Measurements from ENCODE around the gene ITIH3.

DNA sequence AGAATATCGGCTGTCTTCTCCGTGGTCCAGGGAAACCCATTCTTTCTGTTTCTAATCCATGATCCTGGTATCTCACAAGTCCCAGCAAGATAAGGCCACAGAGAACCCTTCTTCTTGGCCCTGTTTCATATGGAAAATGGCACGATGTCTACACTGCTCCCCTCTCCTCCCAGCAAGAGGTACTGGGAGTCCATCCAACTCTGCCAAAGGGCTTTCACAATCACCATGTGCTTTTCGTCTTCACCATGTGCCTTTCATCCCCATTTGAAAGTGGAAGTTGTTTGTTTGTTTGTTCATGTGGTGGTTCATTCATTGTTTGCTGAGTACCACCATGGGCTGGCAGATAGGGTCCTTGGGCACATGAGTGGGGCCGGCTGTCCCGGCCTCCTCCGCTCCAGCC lies 5.5 kb downstream of the ITIH3 start:
- TF ChIP-seq, protein P1, sequence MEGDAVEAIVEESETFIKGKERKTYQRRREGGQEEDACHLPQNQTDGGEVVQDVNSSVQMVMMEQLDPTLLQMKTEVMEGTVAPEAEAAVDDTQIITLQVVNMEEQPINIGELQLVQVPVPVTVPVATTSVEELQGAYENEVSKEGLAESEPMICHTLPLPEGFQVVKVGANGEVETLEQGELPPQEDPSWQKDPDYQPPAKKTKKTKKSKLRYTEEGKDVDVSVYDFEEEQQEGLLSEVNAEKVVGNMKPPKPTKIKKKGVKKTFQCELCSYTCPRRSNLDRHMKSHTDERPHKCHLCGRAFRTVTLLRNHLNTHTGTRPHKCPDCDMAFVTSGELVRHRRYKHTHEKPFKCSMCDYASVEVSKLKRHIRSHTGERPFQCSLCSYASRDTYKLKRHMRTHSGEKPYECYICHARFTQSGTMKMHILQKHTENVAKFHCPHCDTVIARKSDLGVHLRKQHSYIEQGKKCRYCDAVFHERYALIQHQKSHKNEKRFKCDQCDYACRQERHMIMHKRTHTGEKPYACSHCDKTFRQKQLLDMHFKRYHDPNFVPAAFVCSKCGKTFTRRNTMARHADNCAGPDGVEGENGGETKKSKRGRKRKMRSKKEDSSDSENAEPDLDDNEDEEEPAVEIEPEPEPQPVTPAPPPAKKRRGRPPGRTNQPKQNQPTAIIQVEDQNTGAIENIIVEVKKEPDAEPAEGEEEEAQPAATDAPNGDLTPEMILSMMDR (IDR thresholded peaks at IDR 0.05) = no peak
- TF ChIP-seq POLR2A (IDR thresholded peaks at IDR 0.05) = peak; percentile 10
